DOHH2 (cell line): ENCODE results near the gene GPR148.

Source experiments
- H3F3A ChIP-seq: fragments of 200-600 bp; sonication (generic), shearing (Covaris generic); 2 replicates; pipeline ENCODE4 v1.6.0; 2016; ENCODE audit warnings: antibody characterized with exemption, mild to moderate bottlenecking; ENCODE audit not compliant: control insufficient read depth, insufficient read depth
- H3K27ac ChIP-seq: fragments of 200-600 bp; sonication (generic); 2 replicates; pipeline ENCODE4 v1.5.1; 2014; ENCODE audit warnings: low read depth, mild to moderate bottlenecking, low read length, moderate library complexity
- H3K27me3 ChIP-seq: fragments of 200-600 bp; sonication (generic); 2 replicates; pipeline ENCODE4 v1.6.1; 2014; ENCODE audit warnings: mild to moderate bottlenecking, low read length, mixed read lengths; ENCODE audit not compliant: control insufficient read depth
- H3K36me3 ChIP-seq: fragments of 200-600 bp; sonication (generic); 2 replicates; pipeline ENCODE4 v1.6.1; 2014; ENCODE audit warnings: mild to moderate bottlenecking, low read length, moderate library complexity, mixed read lengths; ENCODE audit not compliant: control insufficient read depth
- H3K4me1 ChIP-seq: fragments of 200-600 bp; sonication (generic); 2 replicates; pipeline ENCODE4 v1.6.1; 2014; ENCODE audit warnings: mild to moderate bottlenecking, low read length, mixed read lengths; ENCODE audit not compliant: control insufficient read depth
- H3K4me2 ChIP-seq: fragments of 200-600 bp; sonication (generic); 2 replicates; pipeline ENCODE4 v1.6.0; 2014; ENCODE audit warnings: mild to moderate bottlenecking, low read length, moderate library complexity
- H3K4me3 ChIP-seq: fragments of 200-600 bp; sonication (generic); 2 replicates; pipeline ENCODE4 v1.5.1; 2014; ENCODE audit warnings: mild to moderate bottlenecking, low read length, mixed read lengths
- H3K79me2 ChIP-seq: fragments of 200-600 bp; sonication (generic); 2 replicates; pipeline ENCODE4 v1.6.1; 2014; ENCODE audit warnings: mild to moderate bottlenecking, low read length, mixed read lengths; ENCODE audit not compliant: control insufficient read depth
- H3K9me2 ChIP-seq: fragments of 200-600 bp; sonication (generic); replicated peaks from 2 replicates; pipeline ENCODE4 v1.6.1; 2014; ENCODE audit warnings: mild to moderate bottlenecking, low read length, mixed read lengths; ENCODE audit not compliant: control insufficient read depth
- H3K9me3 ChIP-seq: fragments of 200-600 bp; sonication (generic); 2 replicates; pipeline ENCODE4 v1.6.1; 2014; ENCODE audit warnings: antibody characterized with exemption, low read length, mixed read lengths; ENCODE audit not compliant: control insufficient read depth, insufficient read depth
- H4K20me1 ChIP-seq: fragments of 200-600 bp; sonication (generic); 2 replicates; pipeline ENCODE4 v1.6.0; 2014; ENCODE audit warnings: low read depth, mild to moderate bottlenecking, antibody characterized with exemption, low read length, moderate library complexity; ENCODE audit not compliant: control insufficient read depth, insufficient read depth
- CTCF ChIP-seq: fragments of 200-600 bp; sonication (generic); IDR thresholded peaks from one replicate; pipeline ENCODE4 v1.5.1; 2014; ENCODE audit warnings: antibody characterized with exemption, mild to moderate bottlenecking, low read depth, low read length; ENCODE audit not compliant: poor library complexity, severe bottlenecking
- EZH2phosphoT487 ChIP-seq: fragments of 200-600 bp; sonication (generic); IDR thresholded peaks from 2 replicates; pipeline ENCODE4 v1.6.1; 2017; ENCODE audit warnings: borderline replicate concordance, mild to moderate bottlenecking, antibody characterized with exemption, low read length, moderate library complexity, mixed read lengths

Gene GPR148

GRCh38 chr2:130743278-130743677, 14.4 kb downstream of the GPR148 start:
- no peaks in the 10 kb centered on the region for H3K9me3 ChIP-seq
- no peaks in the 10 kb centered on the region for H3K36me3 ChIP-seq
- no peak overlapping the region for H3K4me3 ChIP-seq
- H4K20me1 ChIP-seq: no peaks in the 10 kb centered on the region
- no peaks in the 10 kb centered on the region for H3K4me1 ChIP-seq
- no peak overlapping the region for H3K27ac ChIP-seq
- no peaks in the 10 kb centered on the region for H3K9me2 ChIP-seq
- no peak overlapping the region for H3K4me2 ChIP-seq
- no peaks in the 10 kb centered on the region for H3K27me3 ChIP-seq
- no peak for TF ChIP-seq CTCF
- no peak for TF ChIP-seq EZH2phosphoT487
- H3K79me2 ChIP-seq: no peaks in the 10 kb centered on the region
- H3F3A ChIP-seq: no peaks in the 10 kb centered on the region

GRCh38 chr2:130744287-130745117, 15.6 kb downstream of the GPR148 start:
- Histone ChIP-seq H3K79me2 (no peaks in the 10 kb centered on the region), H4K20me1 (no peaks in the 10 kb centered on the region), H3K36me3 (no peaks in the 10 kb centered on the region), H3K4me3 (no peak overlapping the region), H3F3A (no peaks in the 10 kb centered on the region), H3K27ac (no peak overlapping the region), H3K27me3 (no peaks in the 10 kb centered on the region), H3K9me2 (no peaks in the 10 kb centered on the region), H3K4me2 (no peak overlapping the region), H3K4me1 (no peaks in the 10 kb centered on the region), H3K9me3 (no peaks in the 10 kb centered on the region)
- TF ChIP-seq CTCF (no peak), EZH2phosphoT487 (no peak)

GRCh38 chr2:130749078-130749477, 20.2 kb downstream of the GPR148 start:
- Histone ChIP-seq H3K4me2 (no peak overlapping the region), H4K20me1 (no peaks in the 10 kb centered on the region), H3K9me2 (no peaks in the 10 kb centered on the region), H3F3A (no peaks in the 10 kb centered on the region), H3K9me3 (no peaks in the 10 kb centered on the region), H3K4me1 (no peaks in the 10 kb centered on the region), H3K27me3 (no peaks in the 10 kb centered on the region), H3K79me2 (no peaks in the 10 kb centered on the region), H3K36me3 (no peaks in the 10 kb centered on the region), H3K27ac (no peak overlapping the region), H3K4me3 (no peak overlapping the region)
- TF ChIP-seq CTCF: no peak

GRCh38 chr2:130749641-130750040, 20.8 kb downstream of the GPR148 start:
- no peak overlapping the region for H3K4me2 ChIP-seq
- no peaks in the 10 kb centered on the region for H3K36me3 ChIP-seq
- H3K9me2 ChIP-seq: no peaks in the 10 kb centered on the region
- no peaks in the 10 kb centered on the region for H3F3A ChIP-seq
- H3K27ac ChIP-seq: no peak overlapping the region
- no peak for TF ChIP-seq CTCF
- TF ChIP-seq EZH2phosphoT487: no peak
- no peak overlapping the region for H3K4me3 ChIP-seq
- no peaks in the 10 kb centered on the region for H3K9me3 ChIP-seq
- H3K79me2 ChIP-seq: no peaks in the 10 kb centered on the region
- H3K27me3 ChIP-seq: no peaks in the 10 kb centered on the region
- no peaks in the 10 kb centered on the region for H4K20me1 ChIP-seq
- H3K4me1 ChIP-seq: no peaks in the 10 kb centered on the region
